ENCODE results near the gene HLA-B.
"Not testable (repeated sequence)": the region's sequence is repeated elsewhere in the genome, so short reads cannot be mapped to it uniquely, and the experiment has no call there.

DNA sequence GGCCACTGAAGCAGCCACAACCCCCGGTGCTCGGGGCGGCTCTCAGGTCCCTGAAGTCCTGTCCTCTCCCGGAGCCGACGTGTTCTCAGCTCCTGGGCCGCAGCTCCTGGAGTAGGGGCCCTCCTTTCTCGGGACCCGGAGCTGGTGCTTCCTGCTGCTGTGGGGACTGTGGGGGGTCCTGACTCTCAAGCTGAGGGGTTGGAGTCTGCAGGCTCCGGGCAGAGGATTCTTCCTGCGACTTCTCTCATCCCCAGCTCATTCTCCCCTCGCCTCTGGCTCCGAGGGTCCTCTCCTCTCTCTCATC is 47.0 kb upstream of the HLA-B start:
- TF ChIP-seq, protein P1, sequence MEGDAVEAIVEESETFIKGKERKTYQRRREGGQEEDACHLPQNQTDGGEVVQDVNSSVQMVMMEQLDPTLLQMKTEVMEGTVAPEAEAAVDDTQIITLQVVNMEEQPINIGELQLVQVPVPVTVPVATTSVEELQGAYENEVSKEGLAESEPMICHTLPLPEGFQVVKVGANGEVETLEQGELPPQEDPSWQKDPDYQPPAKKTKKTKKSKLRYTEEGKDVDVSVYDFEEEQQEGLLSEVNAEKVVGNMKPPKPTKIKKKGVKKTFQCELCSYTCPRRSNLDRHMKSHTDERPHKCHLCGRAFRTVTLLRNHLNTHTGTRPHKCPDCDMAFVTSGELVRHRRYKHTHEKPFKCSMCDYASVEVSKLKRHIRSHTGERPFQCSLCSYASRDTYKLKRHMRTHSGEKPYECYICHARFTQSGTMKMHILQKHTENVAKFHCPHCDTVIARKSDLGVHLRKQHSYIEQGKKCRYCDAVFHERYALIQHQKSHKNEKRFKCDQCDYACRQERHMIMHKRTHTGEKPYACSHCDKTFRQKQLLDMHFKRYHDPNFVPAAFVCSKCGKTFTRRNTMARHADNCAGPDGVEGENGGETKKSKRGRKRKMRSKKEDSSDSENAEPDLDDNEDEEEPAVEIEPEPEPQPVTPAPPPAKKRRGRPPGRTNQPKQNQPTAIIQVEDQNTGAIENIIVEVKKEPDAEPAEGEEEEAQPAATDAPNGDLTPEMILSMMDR (conservative IDR thresholded peaks at IDR 0.05; ENCODE audit: low read depth, low read length), result not testable (repeated sequence)
- TF ChIP-seq EZH2phosphoT487 (IDR thresholded peaks at IDR 0.05; ENCODE audit: borderline replicate concordance, low read length); EZH2 (IDR thresholded peaks at IDR 0.05; ENCODE audit: low read length, unreplicated experiment): not testable (repeated sequence)

Measured in PC-3 (cell line).